Ascending aorta (tissue), 2 donors: ENCODE results near the gene PPP1R3F. TPM values are rescaled to one million over a fixed set of nuclear protein-coding genes. Genes with fewer than 3 reads are reported as not detected.

Experiments
- DNase-seq, 2 donors: peaks; one replicate each; pipeline ENCODE4 v3.0.0-alpha.2; 2019; ENCODE audit warnings: low spot score in 2 of 2
- H3K27ac ChIP-seq, 2 donors: fragments of 200-600 bp; sonication (generic); one replicate each; pipeline ENCODE4 v1.5.1; 2016 to 2017; ENCODE audit warnings: mild to moderate bottlenecking in 1 of 2
- H3K27me3 ChIP-seq: fragments of 200-600 bp; sonication (generic); one replicate; pipeline ENCODE4 v1.5.1; 2017
- H3K36me3 ChIP-seq, 2 donors: fragments of 200-600 bp; sonication (generic); one replicate each; pipeline ENCODE4 v1.5.1; 2016
- H3K4me1 ChIP-seq, 2 donors: fragments of 200-600 bp; sonication (generic); one replicate each; pipeline ENCODE4 v1.5.1; 2016 to 2017; ENCODE audit warnings: mild to moderate bottlenecking in 1 of 2
- H3K4me3 ChIP-seq, 2 donors: fragments of 200-600 bp; sonication (generic); one replicate each; pipeline ENCODE4 v1.5.1; 2016 to 2017; ENCODE audit warnings: mild to moderate bottlenecking in 1 of 2
- H3K9me3 ChIP-seq, 2 donors: fragments of 200-600 bp; sonication (generic); one replicate each; pipeline ENCODE4 v1.5.1; 2016
- intact Hi-C: fragments of 100-400 bp; cut with DNase I; formaldehyde crosslinking; loops from one replicate; pipeline ENCODE4 v1.15.1; 2023
- total RNA-seq: library from RNA; depleted of rRNA; stranded (reverse); fragments of >200 nt; gene quantifications from one replicate; pipeline ENCODE4 v1.1.0, GENCODE V29; 2016
- TF ChIP-seq, protein P1 (sequence below), 3 experiments: fragments of 200-600 bp in 2 of 3; fragments of 450-650 bp in 1 of 3; sonication (generic) in 2 of 3; IDR thresholded peaks; one replicate each; pipeline ENCODE4 v1.5.1; 2016 to 2019; ENCODE audit warnings: antibody characterized with exemption in 3 of 3, mild to moderate bottlenecking in 1 of 3, moderate library complexity in 1 of 3

PPP1R3F gene
- total RNA-seq, 1 donor from 2014 or later = 14.8 TPM

DNA sequence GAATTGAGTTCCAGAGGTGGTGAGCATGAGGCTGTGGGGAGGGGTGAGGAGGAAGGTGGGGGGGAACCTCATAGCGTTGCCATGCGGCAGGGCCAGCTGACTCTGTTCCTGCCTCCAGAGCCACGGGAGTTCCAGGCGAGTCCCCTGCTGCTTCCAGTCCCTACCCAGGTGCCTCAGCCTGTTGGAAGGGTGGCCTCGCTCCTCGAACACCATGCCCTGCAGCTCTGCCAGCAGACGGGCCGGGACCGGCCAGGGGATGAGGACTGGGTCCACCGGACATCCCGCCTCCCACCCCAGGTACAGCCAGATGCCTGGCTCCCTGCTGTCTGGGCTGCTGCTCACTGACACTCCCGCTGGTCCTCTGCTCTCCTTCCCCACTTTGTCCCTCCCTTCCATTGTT is 26.4 kb upstream of the PPP1R3F start:
- TF ChIP-seq, protein P1, sequence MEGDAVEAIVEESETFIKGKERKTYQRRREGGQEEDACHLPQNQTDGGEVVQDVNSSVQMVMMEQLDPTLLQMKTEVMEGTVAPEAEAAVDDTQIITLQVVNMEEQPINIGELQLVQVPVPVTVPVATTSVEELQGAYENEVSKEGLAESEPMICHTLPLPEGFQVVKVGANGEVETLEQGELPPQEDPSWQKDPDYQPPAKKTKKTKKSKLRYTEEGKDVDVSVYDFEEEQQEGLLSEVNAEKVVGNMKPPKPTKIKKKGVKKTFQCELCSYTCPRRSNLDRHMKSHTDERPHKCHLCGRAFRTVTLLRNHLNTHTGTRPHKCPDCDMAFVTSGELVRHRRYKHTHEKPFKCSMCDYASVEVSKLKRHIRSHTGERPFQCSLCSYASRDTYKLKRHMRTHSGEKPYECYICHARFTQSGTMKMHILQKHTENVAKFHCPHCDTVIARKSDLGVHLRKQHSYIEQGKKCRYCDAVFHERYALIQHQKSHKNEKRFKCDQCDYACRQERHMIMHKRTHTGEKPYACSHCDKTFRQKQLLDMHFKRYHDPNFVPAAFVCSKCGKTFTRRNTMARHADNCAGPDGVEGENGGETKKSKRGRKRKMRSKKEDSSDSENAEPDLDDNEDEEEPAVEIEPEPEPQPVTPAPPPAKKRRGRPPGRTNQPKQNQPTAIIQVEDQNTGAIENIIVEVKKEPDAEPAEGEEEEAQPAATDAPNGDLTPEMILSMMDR (IDR thresholded peaks at IDR 0.05) = no peak
- no peak for DNase-seq
- Histone ChIP-seq H3K36me3 (peaks cover 10 to 42% of the 10 kb centered on the region in 2 donors), H3K9me3 (no peaks in the 10 kb centered on the region), H3K27me3 (no peaks in the 10 kb centered on the region), H3K4me3 (no peak overlapping the region), H3K4me1 (no peaks in the 10 kb centered on the region), H3K27ac (no peak overlapping the region)
- intact Hi-C loops = no loop called here

DNA sequence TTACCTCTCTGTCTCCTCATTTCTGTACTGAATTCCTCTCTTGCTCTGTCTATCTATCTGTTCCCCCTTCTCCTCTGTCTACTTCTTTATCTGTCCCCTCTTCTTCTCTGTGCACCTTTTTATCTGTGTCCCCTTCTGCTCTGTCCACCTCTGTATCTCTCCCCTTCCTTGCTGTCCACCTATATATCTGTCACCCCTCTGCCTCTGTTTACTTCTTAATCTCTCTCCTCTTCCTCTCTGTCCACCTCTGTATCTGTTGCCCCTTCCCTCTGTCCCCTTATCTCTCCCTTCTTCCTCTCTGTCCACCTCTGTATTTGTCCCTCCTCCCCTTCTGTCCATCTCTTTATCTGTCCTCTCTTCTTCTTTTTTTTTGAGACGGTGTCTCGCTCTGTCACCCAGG is 25.4 kb upstream of the PPP1R3F start:
- DNase-seq = no peak
- Histone ChIP-seq H3K4me1 (no peaks in the 10 kb centered on the region), H3K9me3 (no peaks in the 10 kb centered on the region), H3K36me3 (peaks cover 10 to 47% of the 10 kb centered on the region in 2 donors), H3K27ac (no peak overlapping the region), H3K27me3 (no peaks in the 10 kb centered on the region), H3K4me3 (no peak overlapping the region)
- intact Hi-C loops = no loop called here
- TF ChIP-seq, protein P1 (IDR thresholded peaks at IDR 0.05) = no peak

DNA sequence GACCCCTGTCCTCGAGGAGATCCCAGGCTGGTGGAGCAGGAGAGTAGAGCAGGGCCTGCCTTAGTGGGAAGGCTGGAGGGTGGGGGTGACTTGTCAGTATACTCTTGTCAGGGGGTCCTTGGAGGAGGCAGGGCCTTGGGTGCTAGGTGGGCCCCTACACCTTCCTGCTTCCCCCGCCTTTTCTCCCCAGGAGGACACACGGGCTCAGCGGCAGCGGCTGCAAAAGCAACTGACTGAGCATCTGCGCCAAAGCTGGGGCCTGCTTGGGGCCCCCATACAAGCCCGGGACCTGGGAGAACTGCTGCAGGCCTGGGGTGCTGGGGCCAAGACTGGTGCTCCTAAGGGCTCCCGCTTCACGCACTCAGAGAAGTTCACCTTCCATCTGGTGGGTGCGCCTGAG is 23.1 kb upstream of the PPP1R3F start:
- TF ChIP-seq, protein P1 (IDR thresholded peaks at IDR 0.05) = no peak
- intact Hi-C loops = no loop called here
- Histone ChIP-seq H3K27ac (no peak overlapping the region), H3K36me3 (peaks cover 10 to 52% of the 10 kb centered on the region in 2 donors), H3K4me3 (no peak overlapping the region), H3K4me1 (no peaks in the 10 kb centered on the region), H3K9me3 (no peaks in the 10 kb centered on the region), H3K27me3 (no peaks in the 10 kb centered on the region)
- no peak for DNase-seq

DNA sequence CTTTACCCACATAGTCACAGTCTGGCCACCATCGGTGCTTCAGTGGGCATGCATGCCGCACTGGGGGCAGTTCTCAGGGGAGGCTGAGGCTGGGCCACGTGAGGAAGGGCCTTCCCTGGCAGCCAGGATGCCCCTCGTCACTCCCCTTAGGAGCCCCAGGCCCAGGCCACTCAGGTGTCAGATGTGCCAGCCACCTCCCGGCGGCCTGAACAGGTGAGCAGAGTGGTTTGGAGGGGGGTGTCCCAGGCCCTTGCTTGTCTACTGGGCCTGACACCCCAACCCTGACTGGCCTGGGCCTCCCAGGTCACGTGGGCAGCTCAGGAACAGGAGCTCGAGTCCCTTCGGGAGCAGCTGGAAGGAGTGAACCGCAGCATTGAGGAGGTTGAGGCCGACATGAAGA is 22.2 kb upstream of the PPP1R3F start:
- no peak overlapping the region for H3K4me3 ChIP-seq
- H3K36me3 ChIP-seq = peaks cover 10 to 52% of the 10 kb centered on the region in 2 donors
- TF ChIP-seq, protein P1 (IDR thresholded peaks at IDR 0.05) = no peak
- no peak overlapping the region for H3K27ac ChIP-seq
- no peaks in the 10 kb centered on the region for H3K4me1 ChIP-seq
- intact Hi-C loops = no loop called here
- H3K9me3 ChIP-seq = no peaks in the 10 kb centered on the region
- DNase-seq = no peak
- H3K27me3 ChIP-seq = no peaks in the 10 kb centered on the region

DNA sequence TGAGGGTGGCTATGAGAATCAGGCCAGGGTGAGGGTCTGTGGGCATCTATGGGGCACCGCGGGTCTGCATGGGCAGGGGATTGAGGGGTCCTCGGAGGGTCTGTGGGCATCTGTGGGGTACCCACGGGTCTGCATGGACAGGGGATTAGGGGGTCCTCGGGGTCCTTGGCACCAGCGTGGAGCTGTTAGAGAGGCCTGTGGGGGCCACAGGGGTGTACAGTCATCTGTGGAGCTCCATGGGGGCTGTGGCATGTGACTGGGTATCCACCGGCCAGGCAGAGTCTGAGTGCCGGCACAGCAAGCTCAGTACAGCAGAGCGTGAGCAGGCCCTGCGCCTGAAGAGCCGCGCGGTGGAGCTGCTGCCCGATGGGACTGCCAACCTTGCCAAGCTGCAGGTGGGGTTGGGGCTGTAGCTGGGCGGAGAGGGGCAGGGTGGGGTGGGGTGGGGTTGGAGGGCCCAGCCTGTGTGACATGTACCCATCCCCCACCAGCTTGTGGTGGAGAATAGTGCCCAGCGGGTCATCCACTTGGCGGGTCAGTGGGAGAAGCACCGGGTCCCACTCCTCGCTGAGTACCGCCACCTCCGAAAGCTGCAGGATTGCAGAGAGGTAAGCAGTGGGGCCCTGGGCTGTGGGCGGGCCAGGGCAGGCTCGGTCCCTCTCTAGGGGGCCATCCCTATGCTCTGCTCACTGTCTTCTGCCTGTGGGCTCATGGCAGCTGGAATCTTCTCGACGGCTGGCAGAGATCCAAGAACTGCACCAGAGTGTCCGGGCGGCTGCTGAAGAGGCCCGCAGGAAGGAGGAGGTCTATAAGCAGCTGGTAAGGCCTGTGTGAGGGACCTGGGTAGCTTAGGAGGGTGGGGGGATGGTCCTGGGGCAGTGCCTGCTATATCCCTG is 21.4 kb upstream of the PPP1R3F start:
- DNase-seq = no peak
- Histone ChIP-seq H3K9me3 (no peaks in the 10 kb centered on the region), H3K4me1 (no peaks in the 10 kb centered on the region), H3K27me3 (no peaks in the 10 kb centered on the region), H3K36me3 (peaks cover 10 to 47% of the 10 kb centered on the region in 2 donors), H3K27ac (no peak overlapping the region), H3K4me3 (no peak overlapping the region)
- intact Hi-C loops = no loop called here
- TF ChIP-seq, protein P1 (IDR thresholded peaks at IDR 0.05) = no peak
